SH-SY5Y (cell line): Measurements from ENCODE around the gene ZNF326.

ENCODE experiments used
- GATA2 ChIP-seq: IDR thresholded peaks from 2 replicates; pipeline ENCODE4 v1.6.1; 2011; ENCODE audit warnings: mild to moderate bottlenecking, low read depth, low read length
- GATA3 ChIP-seq: IDR thresholded peaks from 2 replicates; pipeline ENCODE4 v1.6.1; 2011; ENCODE audit warnings: low read depth, mild to moderate bottlenecking, low read length, moderate library complexity

The ZNF326 gene

GRCh38 chr1:89958851-89959654 is 35.9 kb upstream of the ZNF326 start:
- no peak for TF ChIP-seq GATA2
- no peak for TF ChIP-seq GATA3

GRCh38 chr1:89959719-89960118 is 35.2 kb upstream of the ZNF326 start:
- TF ChIP-seq GATA3 (no peak), GATA2 (no peak)

- TF ChIP-seq GATA2: no peak
Observed at GRCh38 chr1:89962024-89962741, 32.7 kb upstream of the ZNF326 start.

GRCh38 chr1:89962742-89963075 is 32.2 kb upstream of the ZNF326 start:
- no peak for TF ChIP-seq GATA2
- no peak for TF ChIP-seq GATA3

GRCh38 chr1:89965193-89965768 is 29.6 kb upstream of the ZNF326 start:
- TF ChIP-seq GATA3: no peak
- TF ChIP-seq GATA2: no peak

- TF ChIP-seq GATA3: no peak
- no peak for TF ChIP-seq GATA2
Observed at GRCh38 chr1:89966656-89967055, 28.3 kb upstream of the ZNF326 start.

- TF ChIP-seq GATA2: no peak
- no peak for TF ChIP-seq GATA3
Observed at GRCh38 chr1:89971600-89971999, 23.3 kb upstream of the ZNF326 start.

GRCh38 chr1:89972024-89972423 is 22.9 kb upstream of the ZNF326 start:
- TF ChIP-seq GATA2: no peak
- TF ChIP-seq GATA3: no peak

GRCh38 chr1:89973471-89974127 is 21.3 kb upstream of the ZNF326 start:
- TF ChIP-seq GATA3 (no peak), GATA2 (no peak)

- TF ChIP-seq GATA3 (no peak), GATA2 (no peak)
Observed at GRCh38 chr1:89974256-89974655, 20.7 kb upstream of the ZNF326 start.

GRCh38 chr1:89974696-89975470 is 20.0 kb upstream of the ZNF326 start:
- TF ChIP-seq GATA3 (no peak), GATA2 (no peak)

- no peak for TF ChIP-seq GATA3
Observed at GRCh38 chr1:89975540-89976125, 19.3 kb upstream of the ZNF326 start.

GRCh38 chr1:89978755-89979154 is 16.2 kb upstream of the ZNF326 start:
- TF ChIP-seq GATA2: no peak
- no peak for TF ChIP-seq GATA3
